PC-3 (cell line): Measurements from ENCODE around the gene BSG. TPM values are rescaled to one million over a fixed set of nuclear protein-coding genes. Genes with fewer than 3 reads are reported as not detected.
"Not testable (repeated sequence)": the region's sequence is repeated elsewhere in the genome, so short reads cannot be mapped to it uniquely, and the experiment has no call there.

Experiments
- ATAC-seq: fragments of 200-7000 bp; cut with Tn5 transposase; 2 replicates; pipeline ENCODE4 v1.9.1; 2020; ENCODE audit warnings: mild to moderate bottlenecking, moderate library complexity
- BruUV-seq: library from RNA; stranded (reverse); fragments of 400-500 nt; replicated peaks from 2 replicates; lab custom pipeline; 2021; lab: Mats Ljungman, UMichigan
- CTCF ChIA-PET: fragments of 300-600 bp; sonication (Branson Sonifier 250); formaldehyde crosslinking; loops from one replicate; lab custom pipeline; 2022; ENCODE audit warnings: antibody characterized with exemption; lab: Charles Lee
- POLR2A ChIA-PET: fragments of 300-600 bp; sonication (Branson Sonifier 250); formaldehyde crosslinking; loops from one replicate; lab custom pipeline; 2022; ENCODE audit warnings: antibody characterized with exemption; ENCODE audit not compliant: unreplicated experiment; lab: Charles Lee
- DNase-seq: peaks from one replicate; pipeline ENCODE4 v3.0.0-alpha.2; 2015
- H2AFZ ChIP-seq: fragments of 300-600 bp; sonication (generic); 2 replicates; pipeline ENCODE4 v1.6.0; 2016; ENCODE audit warnings: antibody characterized with exemption, low read length
- H3F3A ChIP-seq: fragments of 300-600 bp; sonication (generic); one replicate; pipeline ENCODE4 v1.6.0; 2017; ENCODE audit warnings: antibody characterized with exemption, low read length, control low read depth, mild to moderate bottlenecking; ENCODE audit not compliant: unreplicated experiment
- H3K27ac ChIP-seq: fragments of 300-600 bp; sonication (generic); 2 replicates; pipeline ENCODE4 v1.5.1; 2016; ENCODE audit warnings: mild to moderate bottlenecking, low read length
- H3K27me3 ChIP-seq: fragments of 300-600 bp; sonication (generic); 2 replicates; pipeline ENCODE4 v1.6.1; 2016; ENCODE audit warnings: low read length, mixed read lengths
- H3K36me3 ChIP-seq: fragments of 300-600 bp; sonication (generic); 2 replicates; pipeline ENCODE4 v1.6.1; 2016; ENCODE audit warnings: low read depth, mixed run types, low read length, mixed read lengths
- H3K4me1 ChIP-seq: fragments of 300-600 bp; sonication (generic); 2 replicates; pipeline ENCODE4 v1.5.1; 2016; ENCODE audit warnings: low read length; ENCODE audit not compliant: insufficient read depth
- H3K4me2 ChIP-seq: fragments of 300-600 bp; sonication (generic); 2 replicates; pipeline ENCODE4 v1.6.0; 2016; ENCODE audit warnings: low read length
- H3K4me3 ChIP-seq: fragments of 300-600 bp; sonication (generic); 2 replicates; pipeline ENCODE4 v1.5.1; 2016; ENCODE audit warnings: mild to moderate bottlenecking, low read length, mixed read lengths
- H3K79me2 ChIP-seq: fragments of 300-600 bp; sonication (generic); 2 replicates; pipeline ENCODE4 v1.6.1; 2017; ENCODE audit warnings: low read length, mixed read lengths
- H3K9ac ChIP-seq: fragments of 300-600 bp; sonication (generic); 2 replicates; pipeline ENCODE4 v1.6.0; 2016; ENCODE audit warnings: mild to moderate bottlenecking, low read length
- H3K9me2 ChIP-seq: fragments of 300-600 bp; sonication (generic); replicated peaks from 2 replicates; pipeline ENCODE4 v1.6.1; 2016; ENCODE audit warnings: mixed run types, low read length, mixed read lengths
- H3K9me3 ChIP-seq: fragments of 300-600 bp; sonication (generic); 2 replicates; pipeline ENCODE4 v1.6.1; 2016; ENCODE audit warnings: low read length, mixed read lengths
- H4K20me1 ChIP-seq: fragments of 300-600 bp; sonication (generic); 2 replicates; pipeline ENCODE4 v1.6.1; 2016; ENCODE audit warnings: low read length, mixed read lengths
- EZH2 ChIP-seq: fragments of 300-600 bp; sonication (generic); IDR thresholded peaks from one replicate; pipeline ENCODE4 v1.6.1; 2017; ENCODE audit warnings: antibody characterized with exemption, mild to moderate bottlenecking, low read length; ENCODE audit not compliant: unreplicated experiment
- EZH2phosphoT487 ChIP-seq: fragments of 300-600 bp; sonication (generic); IDR thresholded peaks from 2 replicates; pipeline ENCODE4 v1.6.1; 2018; ENCODE audit warnings: mild to moderate bottlenecking, antibody characterized with exemption, low read length, borderline replicate concordance
- intact Hi-C: fragments of 100-400 bp; cut with micrococcal nuclease; formaldehyde crosslinking; loops from 2 replicates; pipeline ENCODE4 v1.9.0; 2023
- total RNA-seq: library from RNA; depleted of rRNA; stranded (reverse); fragments of >200 nt; gene quantifications from 2 replicates; pipeline ENCODE4 v1.2.3, GENCODE V29; 2014
- TF ChIP-seq, protein P1 (sequence below): fragments of 300-600 bp; sonication (generic); conservative IDR thresholded peaks from 2 replicates; pipeline ENCODE4 v1.5.1; 2017; ENCODE audit warnings: antibody characterized with exemption, low read depth, mild to moderate bottlenecking, low read length

Gene BSG
- total RNA-seq, 1 experiment from 2014 or later: 458 TPM

DNA sequence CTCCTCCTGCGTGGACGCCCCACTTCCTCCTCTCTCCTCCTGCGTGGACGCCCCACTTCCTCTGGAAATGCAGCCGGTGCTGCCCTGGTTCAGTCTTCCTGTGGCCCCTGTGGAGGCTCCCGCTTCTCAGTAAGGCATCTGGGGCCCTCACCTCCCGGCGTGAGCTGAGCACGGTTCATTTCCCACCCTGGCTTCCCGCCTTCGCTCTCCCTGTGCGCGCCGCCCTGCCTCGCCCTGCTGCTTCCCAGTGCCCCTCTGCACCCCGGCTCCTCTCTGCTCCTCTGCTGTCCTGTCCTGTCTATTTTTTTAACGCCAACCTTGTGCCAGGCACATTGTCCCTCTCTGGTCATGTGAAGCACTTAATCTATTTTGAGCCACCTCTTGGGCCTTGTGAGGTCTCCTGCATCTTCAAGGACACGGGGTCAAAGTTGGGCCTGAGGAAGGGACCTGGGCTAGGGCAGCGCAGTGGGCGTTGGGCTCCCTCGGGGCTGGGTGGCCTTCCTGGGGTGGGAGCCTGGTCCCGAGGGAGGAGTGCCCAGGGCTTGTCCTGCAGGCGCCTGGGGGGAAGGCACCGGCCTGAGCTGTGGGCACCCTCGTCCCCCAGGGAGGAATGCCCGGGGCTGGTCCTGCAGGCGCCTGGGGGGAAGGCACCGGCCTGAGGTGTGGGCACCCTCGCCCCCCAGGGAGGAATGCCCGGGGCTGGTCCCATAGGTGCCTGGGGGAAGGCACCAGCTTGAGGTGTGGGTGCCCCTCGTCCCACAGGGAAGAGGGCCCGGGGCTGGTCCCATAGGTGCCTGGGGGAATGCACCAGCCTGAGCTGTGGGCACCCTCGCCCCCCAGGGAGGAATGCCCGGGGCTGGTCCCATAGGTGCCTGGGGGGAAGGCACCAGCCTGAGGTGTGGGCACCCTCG is 30.2 kb downstream of the BSG start:
- ChIA-PET CTCF (interaction anchor here (0.6 kb wide), 1 partner anchor 71 kb away, joined by 3 read pairs; the partner anchor contains the start of gene CDC34), POLR2A (no interaction called here)
- H2AFZ ChIP-seq: no peak overlapping the region
- DNase-seq (no peak), ATAC-seq (no peak)
- TF ChIP-seq EZH2phosphoT487: no peak
- TF ChIP-seq, protein P1, sequence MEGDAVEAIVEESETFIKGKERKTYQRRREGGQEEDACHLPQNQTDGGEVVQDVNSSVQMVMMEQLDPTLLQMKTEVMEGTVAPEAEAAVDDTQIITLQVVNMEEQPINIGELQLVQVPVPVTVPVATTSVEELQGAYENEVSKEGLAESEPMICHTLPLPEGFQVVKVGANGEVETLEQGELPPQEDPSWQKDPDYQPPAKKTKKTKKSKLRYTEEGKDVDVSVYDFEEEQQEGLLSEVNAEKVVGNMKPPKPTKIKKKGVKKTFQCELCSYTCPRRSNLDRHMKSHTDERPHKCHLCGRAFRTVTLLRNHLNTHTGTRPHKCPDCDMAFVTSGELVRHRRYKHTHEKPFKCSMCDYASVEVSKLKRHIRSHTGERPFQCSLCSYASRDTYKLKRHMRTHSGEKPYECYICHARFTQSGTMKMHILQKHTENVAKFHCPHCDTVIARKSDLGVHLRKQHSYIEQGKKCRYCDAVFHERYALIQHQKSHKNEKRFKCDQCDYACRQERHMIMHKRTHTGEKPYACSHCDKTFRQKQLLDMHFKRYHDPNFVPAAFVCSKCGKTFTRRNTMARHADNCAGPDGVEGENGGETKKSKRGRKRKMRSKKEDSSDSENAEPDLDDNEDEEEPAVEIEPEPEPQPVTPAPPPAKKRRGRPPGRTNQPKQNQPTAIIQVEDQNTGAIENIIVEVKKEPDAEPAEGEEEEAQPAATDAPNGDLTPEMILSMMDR: no peak
- TF ChIP-seq EZH2: no peak
- no peaks in the 10 kb centered on the region for H3K9me2 ChIP-seq
- no peaks in the 10 kb centered on the region for H3F3A ChIP-seq
- H3K9ac ChIP-seq: no peak overlapping the region
- no peaks in the 10 kb centered on the region for H3K79me2 ChIP-seq
- no peaks in the 10 kb centered on the region for H3K4me1 ChIP-seq
- no peaks in the 10 kb centered on the region for H3K27me3 ChIP-seq
- no peaks in the 10 kb centered on the region for H4K20me1 ChIP-seq
- no peak overlapping the region for H3K4me3 ChIP-seq
- no peaks in the 10 kb centered on the region for H3K36me3 ChIP-seq
- intact Hi-C loops: no loop called here
- H3K9me3 ChIP-seq: no peaks in the 10 kb centered on the region
- no peak overlapping the region for H3K4me2 ChIP-seq
- no TSS peak for BruUV-seq
- no peak overlapping the region for H3K27ac ChIP-seq

- H3K4me1 ChIP-seq, intact Hi-C loops, DNase-seq, BruUV-seq, H3K9ac ChIP-seq, H3K79me2 ChIP-seq, H3K27me3 ChIP-seq, POLR2A ChIA-PET, CTCF ChIA-PET, H3K9me3 ChIP-seq, H3K36me3 ChIP-seq, H3K9me2 ChIP-seq, H3K27ac ChIP-seq, H3K4me3 ChIP-seq, H4K20me1 ChIP-seq, H3F3A ChIP-seq, H3K4me2 ChIP-seq, ATAC-seq, H2AFZ ChIP-seq: not testable (repeated sequence)
Observed at GRCh38 chr19:603302-603639, 30.9 kb downstream of the BSG start.

- BruUV-seq, H3F3A ChIP-seq, H3K27me3 ChIP-seq, H3K9ac ChIP-seq, H3K4me1 ChIP-seq, H3K4me3 ChIP-seq, H3K9me3 ChIP-seq, H3K79me2 ChIP-seq, H2AFZ ChIP-seq, DNase-seq, H3K27ac ChIP-seq, H4K20me1 ChIP-seq, H3K9me2 ChIP-seq, CTCF ChIA-PET, H3K36me3 ChIP-seq, POLR2A ChIA-PET, intact Hi-C loops, H3K4me2 ChIP-seq, ATAC-seq: not testable (repeated sequence)
Observed at GRCh38 chr19:603779-604178, 31.4 kb downstream of the BSG start.
